BLaER1 treated with 17β-estradiol and CSF1 and Interleukin-3, amounts not matched to agents 10 nM and 100 nM (cell line): ENCODE measurements around the gene TUBB2B.
"Not testable (repeated sequence)": the region's sequence is repeated elsewhere in the genome, so short reads cannot be mapped to it uniquely, and the experiment has no call there.

ENCODE experiments used
- H3K27ac ChIP-seq, 11 experiments: shearing (Covaris generic); formaldehyde crosslinking; 2 replicates each; pipeline ENCODE4 v1.8.1; 2022
- H3K27me3 ChIP-seq, 11 experiments: shearing (Covaris generic); formaldehyde crosslinking; 2 replicates each; pipeline ENCODE4 v1.8.1; 2022
- H3K36me3 ChIP-seq, 11 experiments: shearing (Covaris generic); formaldehyde crosslinking; 2 replicates each; pipeline ENCODE4 v1.8.1; 2022
- H3K4me1 ChIP-seq, 10 experiments: shearing (Covaris generic); formaldehyde crosslinking; 2 replicates each; pipeline ENCODE4 v1.8.1; 2022
- H3K4me2 ChIP-seq, 11 experiments: shearing (Covaris generic); formaldehyde crosslinking; 2 replicates each; pipeline ENCODE4 v1.8.1; 2022
- H3K4me3 ChIP-seq, 10 experiments: shearing (Covaris generic); formaldehyde crosslinking; 2 replicates each; pipeline ENCODE4 v1.8.1; 2022
- H3K9ac ChIP-seq, 11 experiments: shearing (Covaris generic); formaldehyde crosslinking; 2 replicates each; pipeline ENCODE4 v1.8.1; 2022
- H3K9me3 ChIP-seq, 11 experiments: shearing (Covaris generic); formaldehyde crosslinking; replicated peaks in 1 of 11; 2 replicates each; pipeline ENCODE4 v1.8.1; 2022
- H4K20me1 ChIP-seq, 11 experiments: shearing (Covaris generic); formaldehyde crosslinking; 2 replicates each; pipeline ENCODE4 v1.8.1; 2022
- Cebpa-rat ChIP-seq, 11 experiments: shearing (Covaris generic); IDR thresholded peaks; 2 replicates each; pipeline ENCODE4 v1.8.1; 2022

TUBB2B gene

DNA sequence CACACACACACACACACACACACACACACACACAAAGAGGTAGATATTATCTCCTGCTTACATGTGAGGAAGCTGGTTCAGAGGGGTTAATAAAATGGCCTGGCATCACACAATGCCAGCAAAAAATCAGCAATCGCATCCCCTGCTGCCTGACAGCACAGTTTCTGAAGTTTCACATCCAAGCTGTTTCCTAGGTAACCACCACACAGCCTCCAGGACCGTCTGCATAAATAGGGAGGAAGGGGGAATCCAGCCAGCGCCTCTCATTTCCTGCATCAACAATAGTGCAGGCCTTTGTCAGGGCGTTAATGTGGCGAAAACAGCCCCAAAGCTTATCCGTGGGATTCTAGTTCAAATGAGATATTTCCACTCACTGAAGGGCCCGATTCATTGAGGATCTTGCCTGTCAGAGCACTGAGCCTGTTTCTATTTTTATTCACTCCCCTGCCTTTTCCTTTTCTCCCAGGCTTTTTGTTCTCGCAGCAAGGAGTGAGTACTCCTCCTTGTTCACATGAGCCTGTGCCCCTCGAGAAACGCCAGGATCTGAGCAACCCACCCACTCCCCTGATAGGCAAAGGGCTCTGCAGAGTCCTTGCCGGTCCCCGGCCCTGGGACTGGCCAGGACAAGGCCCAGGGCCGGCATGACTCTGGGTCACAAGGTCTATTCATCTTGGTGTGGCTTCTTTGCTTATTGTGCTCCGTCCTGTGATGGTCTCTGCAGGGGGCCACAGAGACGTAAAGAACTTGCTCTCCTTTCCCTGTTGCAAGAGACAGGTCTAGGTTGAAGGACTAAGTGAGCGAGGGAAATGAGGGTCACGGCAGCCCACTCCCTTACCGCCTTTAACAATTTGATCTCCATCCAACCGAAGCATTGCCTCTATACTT, 32.7 kb downstream of the TUBB2B start:
- Histone ChIP-seq H3K27me3 (no peaks in the 10 kb centered on the region), H4K20me1 (no peaks in the 10 kb centered on the region), H3K4me3 (no peak overlapping the region), H3K9me3 (peaks cover 8 to 26% (median 16%) of the 10 kb centered on the region in 11 experiments; a peak in 20 of 22 replicates), H3K27ac (peak overlapping the region in 5 of 11 experiments; percentile 7 to 38 (median 34); a peak in 5 of 22 replicates), H3K36me3 (no peaks in the 10 kb centered on the region), H3K9ac (no peak overlapping the region), H3K4me2 (peak overlapping the region; percentile 17 to 52 (median 40)), H3K4me1 (peaks cover 16 to 24% (median 20%) of the 10 kb centered on the region in 10 experiments)
- no peak for TF ChIP-seq Cebpa-rat (IDR thresholded peaks at IDR 0.05)

DNA sequence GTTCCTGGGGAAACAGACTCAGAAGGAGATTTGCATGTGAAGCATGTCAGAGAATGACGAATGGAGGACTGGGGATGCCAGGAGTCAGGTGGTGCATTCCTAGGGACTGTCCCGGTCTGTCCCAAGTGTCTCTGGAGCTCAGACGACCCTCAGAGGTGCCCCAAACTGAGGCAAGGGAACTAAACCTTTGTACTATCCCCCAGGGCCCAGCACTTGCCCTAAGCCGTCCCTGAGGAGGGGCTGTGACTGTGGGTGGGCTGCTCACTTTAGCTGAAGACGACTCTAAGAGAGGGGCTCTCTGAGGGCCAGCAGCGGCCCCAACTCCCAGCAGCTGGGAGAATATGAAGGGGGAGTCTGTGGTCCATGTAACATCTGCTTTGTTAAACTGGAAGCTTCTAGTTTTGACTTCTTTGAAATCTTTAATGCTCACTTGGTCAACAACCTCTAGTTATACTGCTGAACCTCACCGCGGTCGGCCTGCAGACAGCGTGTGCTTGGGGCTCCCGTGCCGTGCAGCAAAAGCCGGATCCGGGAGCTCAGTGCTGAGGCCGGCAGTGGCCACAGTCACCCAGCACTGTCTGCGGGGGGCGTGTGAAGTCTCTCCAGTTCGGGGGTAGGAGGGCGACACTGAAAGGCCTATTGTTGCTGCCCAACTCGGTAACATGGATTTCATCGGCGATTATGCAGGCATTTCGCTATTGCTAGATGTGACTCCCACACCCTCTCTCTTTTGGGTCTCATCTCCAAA, 34.2 kb downstream of the TUBB2B start:
- H3K27me3 ChIP-seq = no peaks in the 10 kb centered on the region
- H3K4me2 ChIP-seq = no peak overlapping the region
- no peak overlapping the region for H3K27ac ChIP-seq
- peaks cover 16 to 24% (median 20%) of the 10 kb centered on the region in 10 experiments for H3K4me1 ChIP-seq
- TF ChIP-seq Cebpa-rat (IDR thresholded peaks at IDR 0.05) = no peak
- no peak overlapping the region for H3K9ac ChIP-seq
- H3K9me3 ChIP-seq = peaks cover 0 to 16% (median 7%) of the 10 kb centered on the region in 11 experiments; a peak in 10 of 22 replicates
- H4K20me1 ChIP-seq = no peaks in the 10 kb centered on the region
- no peak overlapping the region for H3K4me3 ChIP-seq
- H3K36me3 ChIP-seq = no peaks in the 10 kb centered on the region

DNA sequence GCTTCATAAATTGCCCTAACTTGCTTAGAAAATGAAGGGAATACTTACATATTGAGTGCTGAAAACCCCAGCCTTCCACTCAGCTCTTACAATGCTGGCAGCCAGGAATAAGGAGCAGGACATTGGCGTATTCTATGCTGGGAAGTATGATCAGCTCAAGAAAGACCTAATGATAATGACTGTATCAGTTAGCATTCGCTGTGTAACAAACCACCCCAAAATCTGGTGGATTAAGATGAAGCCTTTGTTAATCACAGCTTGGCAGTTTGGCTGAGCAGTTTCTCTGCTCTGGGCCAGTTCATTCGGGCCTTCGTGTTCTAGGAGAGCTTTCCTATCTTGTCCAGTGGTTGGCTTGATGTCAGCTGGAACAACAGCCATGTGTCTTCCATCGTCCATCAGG, 36.7 kb downstream of the TUBB2B start:
- Histone ChIP-seq H3K9ac (no peak overlapping the region), H3K9me3 (peaks cover 0 to 8% (median 3%) of the 10 kb centered on the region in 11 experiments; a peak in 10 of 22 replicates), H3K4me1 (peaks cover 16 to 39% (median 29%) of the 10 kb centered on the region in 10 experiments), H3K36me3 (no peaks in the 10 kb centered on the region), H3K4me2 (no peak overlapping the region), H3K27me3 (no peaks in the 10 kb centered on the region), H3K4me3 (no peak overlapping the region), H4K20me1 (no peaks in the 10 kb centered on the region), H3K27ac (no peak overlapping the region)
- TF ChIP-seq Cebpa-rat (IDR thresholded peaks at IDR 0.05) = no peak

DNA sequence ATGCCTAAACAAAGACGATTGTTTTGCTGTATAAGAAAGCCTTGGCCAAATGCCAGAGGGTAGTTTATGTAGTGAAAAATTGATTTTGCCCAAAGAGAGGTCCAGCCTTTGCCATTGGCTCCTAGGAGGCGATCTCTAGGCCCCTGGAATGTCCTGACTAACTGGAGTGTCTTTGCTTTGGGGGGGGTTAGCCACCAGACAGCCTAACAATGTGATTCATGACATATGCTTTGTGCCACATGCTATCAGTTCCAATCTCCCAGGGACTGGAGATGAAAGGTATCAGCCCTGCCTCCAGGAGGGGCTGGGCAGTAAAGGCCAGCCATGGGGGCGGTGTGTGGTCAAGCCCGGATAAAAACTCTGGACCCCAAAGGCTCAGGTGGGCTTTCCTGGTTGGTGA, 37.4 kb downstream of the TUBB2B start:
- H3K4me2 ChIP-seq = no peak overlapping the region
- peaks cover 10 to 32% (median 24%) of the 10 kb centered on the region in 10 experiments for H3K4me1 ChIP-seq
- H4K20me1 ChIP-seq = no peaks in the 10 kb centered on the region
- H3K27me3 ChIP-seq = no peaks in the 10 kb centered on the region
- H3K9ac ChIP-seq = no peak overlapping the region
- H3K27ac ChIP-seq = no peak overlapping the region
- no peaks in the 10 kb centered on the region for H3K36me3 ChIP-seq
- no peak overlapping the region for H3K4me3 ChIP-seq
- H3K9me3 ChIP-seq = peaks cover 0 to 3% (median 0%) of the 10 kb centered on the region in 11 experiments; a peak in 1 of 22 replicates
- TF ChIP-seq Cebpa-rat (IDR thresholded peaks at IDR 0.05) = no peak

DNA sequence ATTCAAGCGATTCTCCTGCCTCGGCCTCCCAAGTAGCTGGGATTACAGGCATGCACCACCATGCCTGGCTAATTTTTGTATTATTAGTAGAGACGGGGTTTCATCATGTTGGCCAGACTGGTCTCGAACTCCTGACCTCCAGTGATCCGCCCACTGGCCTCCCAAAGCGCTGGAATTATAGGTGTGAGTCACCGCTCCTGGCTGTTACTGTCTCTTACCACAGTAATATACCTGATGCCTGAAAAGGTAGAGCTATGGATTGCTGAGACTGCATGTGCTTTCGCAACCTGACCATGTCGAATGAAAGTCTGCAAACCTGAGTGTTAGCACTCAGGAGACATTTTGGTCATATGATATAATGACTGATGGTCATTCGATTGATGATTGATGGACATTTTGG, 38.3 kb downstream of the TUBB2B start:
- H3K4me3 ChIP-seq, H3K9ac ChIP-seq, H3K36me3 ChIP-seq, H3K27me3 ChIP-seq, H4K20me1 ChIP-seq, H3K27ac ChIP-seq, H3K4me2 ChIP-seq, H3K9me3 ChIP-seq: not testable (repeated sequence)
- peaks cover 1 to 23% (median 15%) of the 10 kb centered on the region in 10 experiments; a peak in 19 of 20 replicates for H3K4me1 ChIP-seq

DNA sequence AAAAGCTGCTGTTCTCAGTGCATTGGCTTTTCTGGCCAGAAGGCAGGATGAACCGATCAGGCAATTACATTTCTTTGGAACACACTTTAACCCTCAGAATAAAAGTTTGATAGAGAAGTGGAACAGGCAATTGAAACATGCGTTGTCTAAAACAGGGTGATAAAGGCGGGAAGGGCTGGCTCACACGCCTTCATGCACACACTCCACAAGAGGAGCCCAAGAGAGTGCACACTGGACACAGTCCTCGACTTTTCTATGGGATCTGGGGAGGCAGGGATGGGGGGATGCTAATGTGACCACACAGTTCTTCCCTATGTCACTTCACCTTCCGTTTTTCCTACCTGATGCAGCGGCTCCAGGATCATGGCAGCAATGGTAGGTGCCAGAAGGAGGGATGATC, 39.2 kb downstream of the TUBB2B start:
- H4K20me1 ChIP-seq = no peaks in the 10 kb centered on the region
- TF ChIP-seq Cebpa-rat (IDR thresholded peaks at IDR 0.05) = no peak
- no peaks in the 10 kb centered on the region for H3K27me3 ChIP-seq

DNA sequence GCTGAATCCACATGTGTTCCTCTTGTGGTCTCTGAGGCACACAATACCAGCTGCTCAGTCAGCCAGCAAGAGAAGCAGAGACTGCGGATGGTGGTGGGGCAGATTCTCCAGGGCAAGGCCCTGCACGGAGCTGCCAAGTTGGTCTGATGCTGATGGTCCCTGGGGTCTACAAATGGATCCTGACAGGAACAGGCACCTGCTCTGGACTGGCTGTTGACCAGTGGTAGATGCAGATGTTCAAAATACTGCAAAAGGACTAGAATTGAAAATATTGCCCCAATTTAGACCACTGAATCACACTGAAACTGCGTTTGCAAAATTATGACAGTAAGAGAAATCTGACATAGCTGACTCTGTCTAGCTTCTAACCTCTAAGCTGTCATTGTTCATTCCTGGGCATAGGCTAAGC, 40.5 kb downstream of the TUBB2B start:
- no peaks in the 10 kb centered on the region for H3K36me3 ChIP-seq
- no peak overlapping the region for H3K27ac ChIP-seq
- peaks cover 0 to 20% (median 11%) of the 10 kb centered on the region in 10 experiments; a peak in 14 of 20 replicates for H3K4me1 ChIP-seq
- no peaks in the 10 kb centered on the region for H3K27me3 ChIP-seq
- no peak for TF ChIP-seq Cebpa-rat (IDR thresholded peaks at IDR 0.05)
- peaks cover 0 to 3% (median 0%) of the 10 kb centered on the region in 11 experiments; a peak in 1 of 22 replicates for H3K9me3 ChIP-seq
- no peaks in the 10 kb centered on the region for H4K20me1 ChIP-seq
- no peak overlapping the region for H3K9ac ChIP-seq
- peak overlapping the region in 8 of 11 experiments; percentile 8 to 62 (median 50); a peak in 14 of 22 replicates for H3K4me2 ChIP-seq
- H3K4me3 ChIP-seq = no peak overlapping the region

More for the DNA sequence above, 39.2 kb downstream of the TUBB2B start:
- peaks cover 0 to 20% (median 11%) of the 10 kb centered on the region in 10 experiments; a peak in 14 of 20 replicates for H3K4me1 ChIP-seq
- H3K36me3 ChIP-seq = no peaks in the 10 kb centered on the region
- no peak overlapping the region for H3K9ac ChIP-seq
- H3K9me3 ChIP-seq = peaks cover 0 to 3% (median 0%) of the 10 kb centered on the region in 11 experiments; a peak in 1 of 22 replicates
- H3K27ac ChIP-seq = no peak overlapping the region
- no peak overlapping the region for H3K4me3 ChIP-seq
- H3K4me2 ChIP-seq = no peak overlapping the region

DNA sequence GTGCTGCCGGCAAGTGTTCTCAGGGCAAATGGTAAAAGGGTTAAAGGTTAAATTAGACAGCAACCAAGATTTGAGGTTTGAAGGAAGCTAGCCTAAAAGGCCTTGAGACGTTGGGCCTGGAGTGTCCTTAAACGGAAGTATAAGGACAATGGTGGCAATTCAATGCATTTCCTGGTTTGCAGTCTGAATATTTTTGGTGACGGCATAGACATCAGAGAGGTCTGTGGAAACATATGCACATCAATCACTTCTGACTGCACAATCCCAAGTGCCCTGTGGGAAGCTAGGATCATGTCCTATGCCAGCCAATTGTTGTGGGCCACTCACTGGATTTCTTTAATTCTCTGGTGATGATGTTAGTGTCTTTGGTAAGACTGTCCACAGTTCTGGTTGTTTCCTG, 44.4 kb downstream of the TUBB2B start:
- Histone ChIP-seq H3K36me3 (no peaks in the 10 kb centered on the region), H4K20me1 (no peaks in the 10 kb centered on the region), H3K27ac (no peak overlapping the region), H3K4me1 (peaks cover 0 to 20% (median 11%) of the 10 kb centered on the region in 10 experiments; a peak in 14 of 20 replicates), H3K27me3 (no peaks in the 10 kb centered on the region), H3K4me3 (no peak overlapping the region), H3K4me2 (no peak overlapping the region), H3K9ac (no peak overlapping the region), H3K9me3 (no peaks in the 10 kb centered on the region)
- TF ChIP-seq Cebpa-rat (IDR thresholded peaks at IDR 0.05) = no peak

DNA sequence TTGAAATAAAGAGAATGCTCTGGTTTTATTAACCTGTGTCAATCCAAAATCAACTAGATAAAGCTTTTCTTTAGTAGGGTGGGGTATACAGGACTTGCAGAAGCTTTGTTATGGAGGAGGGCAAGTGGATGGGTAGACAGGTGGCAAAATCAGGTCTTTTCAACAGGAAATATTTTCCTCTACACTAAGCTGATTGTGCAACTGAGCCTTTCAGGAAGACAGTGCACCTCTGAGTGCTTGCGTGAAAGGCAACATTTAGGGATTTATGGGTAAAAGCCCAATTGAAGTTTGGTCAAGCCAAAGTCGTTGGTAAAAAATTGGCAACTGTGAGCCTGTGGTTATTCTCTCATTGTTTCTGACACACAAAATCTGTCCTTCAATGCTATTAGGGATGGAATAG, 46.3 kb downstream of the TUBB2B start:
- Histone ChIP-seq H4K20me1 (no peaks in the 10 kb centered on the region), H3K27ac (no peak overlapping the region), H3K9ac (no peak overlapping the region), H3K36me3 (no peaks in the 10 kb centered on the region), H3K4me3 (no peak overlapping the region), H3K27me3 (no peaks in the 10 kb centered on the region), H3K4me1 (peaks cover under 1 to 15% (median 10%) of the 10 kb centered on the region in 10 experiments; a peak in 18 of 20 replicates), H3K9me3 (no peaks in the 10 kb centered on the region), H3K4me2 (no peak overlapping the region)
- no peak for TF ChIP-seq Cebpa-rat (IDR thresholded peaks at IDR 0.05)

DNA sequence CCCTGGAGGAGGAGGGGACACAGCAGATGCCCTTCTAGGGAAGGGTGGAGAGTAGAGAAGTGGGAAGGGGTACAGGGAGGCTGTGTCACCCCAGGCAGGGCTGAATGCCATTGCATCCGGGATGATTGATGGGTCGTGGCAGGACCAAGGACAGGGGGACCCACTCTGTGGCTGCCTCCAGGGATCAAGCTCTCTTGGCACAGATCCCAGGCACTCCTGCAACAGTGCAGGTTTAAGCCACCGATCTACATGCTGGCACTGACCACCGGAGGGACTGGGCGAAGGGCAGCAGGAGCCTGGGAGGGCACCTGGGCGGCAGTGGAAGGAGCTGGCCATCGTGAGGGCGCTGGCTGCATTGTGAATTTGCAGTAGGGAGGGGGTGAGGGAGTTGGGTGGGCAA, 47.5 kb downstream of the TUBB2B start:
- H3K36me3 ChIP-seq, H3K27me3 ChIP-seq, H4K20me1 ChIP-seq, H3K9me3 ChIP-seq, H3K4me3 ChIP-seq, H3K27ac ChIP-seq, H3K9ac ChIP-seq: not testable (repeated sequence)
- H3K4me2 ChIP-seq = peak overlapping the region in 1 of 11 experiments; percentile 52; a peak in 1 of 22 replicates
- peaks cover 0 to 23% (median 15%) of the 10 kb centered on the region in 10 experiments; a peak in 17 of 20 replicates for H3K4me1 ChIP-seq

DNA sequence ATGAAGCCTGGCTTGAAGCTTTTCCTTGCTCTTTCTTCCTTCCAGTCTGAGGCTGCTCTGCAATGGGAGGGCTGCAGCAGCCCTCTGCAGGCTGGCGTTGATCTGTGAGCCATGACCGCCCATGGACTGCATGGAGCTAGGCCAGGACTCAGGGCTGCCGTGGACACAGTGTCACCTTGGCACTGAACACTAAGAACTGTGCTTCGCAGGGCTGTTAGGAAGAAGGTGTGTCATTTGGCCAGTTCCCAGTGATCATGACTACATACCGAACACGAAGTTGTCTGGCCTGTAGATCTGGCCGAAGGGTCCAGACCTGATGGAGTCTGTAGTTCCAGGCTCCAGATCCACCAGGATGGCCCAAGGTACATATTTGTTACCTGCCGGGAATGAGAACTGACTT, 48.8 kb downstream of the TUBB2B start:
- H4K20me1 ChIP-seq, H3K4me2 ChIP-seq, H3K9ac ChIP-seq, H3K9me3 ChIP-seq, H3K27me3 ChIP-seq, H3K27ac ChIP-seq, H3K4me3 ChIP-seq, H3K36me3 ChIP-seq: not testable (repeated sequence)
- H3K4me1 ChIP-seq = peaks cover 0 to 23% (median 15%) of the 10 kb centered on the region in 10 experiments; a peak in 17 of 20 replicates
